Peyer's patch (tissue), 4 donors: ENCODE results near the gene TRIM9. TPM values are rescaled to one million over a fixed set of nuclear protein-coding genes. Genes with fewer than 3 reads are reported as not detected.

ENCODE experiments used
- DNase-seq, 3 donors: peaks; one replicate each; pipeline ENCODE4 v3.0.0-alpha.2; 2017 to 2019
- H3K27ac ChIP-seq, 4 donors: fragments of 200-600 bp; sonication (generic); one replicate each; pipeline ENCODE4 v1.5.1; 2016 to 2019
- H3K27me3 ChIP-seq, 2 donors: fragments of 200-600 bp; sonication (generic); one replicate each; pipeline ENCODE4 v1.5.1; 2019
- H3K36me3 ChIP-seq, 3 donors: fragments of 200-600 bp; sonication (generic); one replicate each; pipeline ENCODE4 v1.5.1; 2016 to 2019
- H3K4me1 ChIP-seq, 4 donors: fragments of 200-600 bp; sonication (generic); one replicate each; pipeline ENCODE4 v1.5.1; 2016 to 2019
- H3K4me3 ChIP-seq, 4 donors: fragments of 200-600 bp; sonication (generic); 1 replicate in 3 of 4; 2 replicates in 1 of 4; pipeline ENCODE4 v1.5.1; 2016 to 2019; ENCODE audit warnings: mild to moderate bottlenecking in 1 of 4
- H3K9me3 ChIP-seq, 4 donors: fragments of 200-600 bp; sonication (generic); one replicate each; pipeline ENCODE4 v1.5.1; 2016 to 2019; ENCODE audit warnings: mild to moderate bottlenecking in 1 of 4
- CTCF ChIP-seq, 6 experiments: fragments of 450-650 bp in 4 of 6; fragments of 200-600 bp in 2 of 6; sonication (generic) in 1 of 6; IDR thresholded peaks; one replicate each; pipeline ENCODE4 v1.5.1; 2017 to 2019; ENCODE audit warnings: antibody characterized with exemption in 6 of 6, mild to moderate bottlenecking in 3 of 6, moderate library complexity in 1 of 6
- POLR2A ChIP-seq, 2 donors: fragments of 450-650 bp; IDR thresholded peaks; one replicate each; pipeline ENCODE4 v1.5.1; 2017; ENCODE audit warnings: antibody characterized with exemption in 2 of 2, mild to moderate bottlenecking in 2 of 2, moderate library complexity in 2 of 2
- total RNA-seq, 4 donors: library from RNA; depleted of rRNA; stranded (reverse); fragments of >200 nt; gene quantifications; one replicate each; pipeline ENCODE4 v1.1.0, GENCODE V29; 2016

The TRIM9 gene
- total RNA-seq, 4 donors from 2014 or later: 0.35 to 5.0 (median 2.2) TPM

GRCh38 chr14:50985859-50986331 lies 109.0 kb downstream of the TRIM9 start:
- no peak for DNase-seq
- no peak for TF ChIP-seq POLR2A (IDR thresholded peaks at IDR 0.05)
- no peak for TF ChIP-seq CTCF (IDR thresholded peaks at IDR 0.05)

GRCh38 chr14:50985124-50985858 lies 109.6 kb downstream of the TRIM9 start:
- Histone ChIP-seq H3K4me3 (no peak overlapping the region), H3K9me3 (no peaks in the 10 kb centered on the region), H3K36me3 (no peaks in the 10 kb centered on the region), H3K4me1 (no peaks in the 10 kb centered on the region), H3K27ac (no peak overlapping the region), H3K27me3 (no peaks in the 10 kb centered on the region)
- no peak for DNase-seq
- TF ChIP-seq CTCF (IDR thresholded peaks at IDR 0.05): no peak
- TF ChIP-seq POLR2A (IDR thresholded peaks at IDR 0.05): no peak

More at GRCh38 chr14:50985859-50986331, 109.0 kb downstream of the TRIM9 start:
- no peak overlapping the region for H3K27ac ChIP-seq
- H3K9me3 ChIP-seq: no peaks in the 10 kb centered on the region
- no peaks in the 10 kb centered on the region for H3K4me1 ChIP-seq
- H3K27me3 ChIP-seq: no peaks in the 10 kb centered on the region
- no peak overlapping the region for H3K4me3 ChIP-seq
- no peaks in the 10 kb centered on the region for H3K36me3 ChIP-seq

- no peaks in the 10 kb centered on the region for H3K27me3 ChIP-seq
- TF ChIP-seq POLR2A (IDR thresholded peaks at IDR 0.05): no peak
- TF ChIP-seq CTCF (IDR thresholded peaks at IDR 0.05): no peak
- no peak for DNase-seq
These were observed 110.7 kb downstream of the TRIM9 start for GRCh38 chr14:50984036-50984710.

GRCh38 chr14:50979941-50980850 lies 114.7 kb downstream of the TRIM9 start:
- TF ChIP-seq CTCF (IDR thresholded peaks at IDR 0.05): no peak
- TF ChIP-seq POLR2A (IDR thresholded peaks at IDR 0.05): no peak
- Histone ChIP-seq H3K9me3 (no peaks in the 10 kb centered on the region), H3K4me3 (no peak overlapping the region), H3K27me3 (no peaks in the 10 kb centered on the region), H3K27ac (no peak overlapping the region), H3K36me3 (no peaks in the 10 kb centered on the region), H3K4me1 (no peaks in the 10 kb centered on the region)
- DNase-seq: no peak

More at GRCh38 chr14:50984036-50984710, 110.7 kb downstream of the TRIM9 start:
- Histone ChIP-seq H3K27ac (no peak overlapping the region), H3K36me3 (no peaks in the 10 kb centered on the region), H3K4me3 (no peak overlapping the region), H3K4me1 (no peaks in the 10 kb centered on the region), H3K9me3 (no peaks in the 10 kb centered on the region)

- no peaks in the 10 kb centered on the region for H3K4me1 ChIP-seq
- no peak overlapping the region for H3K27ac ChIP-seq
- no peak for DNase-seq
- TF ChIP-seq CTCF (IDR thresholded peaks at IDR 0.05) (no peak), POLR2A (IDR thresholded peaks at IDR 0.05) (no peak)
- H3K4me3 ChIP-seq: no peak overlapping the region
- H3K36me3 ChIP-seq: no peaks in the 10 kb centered on the region
- no peaks in the 10 kb centered on the region for H3K27me3 ChIP-seq
- no peaks in the 10 kb centered on the region for H3K9me3 ChIP-seq
These were observed 116.0 kb downstream of the TRIM9 start for GRCh38 chr14:50978888-50979287.
